Lung (tissue), 12 donors: ENCODE measurements around the gene MEIS2. TPM values are rescaled to one million over a fixed set of nuclear protein-coding genes. Genes with fewer than 3 reads are reported as not detected.

Source experiments
- ATAC-seq: fragments of 200-7000 bp; cut with Tn5 transposase; one replicate; pipeline ENCODE4 v1.9.1; 2020; ENCODE audit warnings: moderate number of reproducible peaks; ENCODE audit not compliant: insufficient read depth, low FRiP score
- DNase-seq, 3 donors: peaks; one replicate each; pipeline ENCODE4 v3.0.0-alpha.2; 2013 to 2017
- H3K27ac ChIP-seq, 2 donors: one replicate each; pipeline ENCODE4 v1.5.1; 2013; ENCODE audit warnings: mild to moderate bottlenecking in 2 of 2, moderate library complexity in 2 of 2, control low read depth in 1 of 2, inconsistent platforms in 1 of 2, low read depth in 1 of 2, low read length in 1 of 2
- H3K27me3 ChIP-seq, 3 donors: one replicate each; pipeline ENCODE4 v1.5.1; 2013; ENCODE audit warnings: low read length in 2 of 3; ENCODE audit not compliant: control insufficient read depth in 3 of 3, insufficient read depth in 3 of 3
- H3K36me3 ChIP-seq, 4 donors: one replicate each; pipeline ENCODE4 v1.5.1; 2013; ENCODE audit warnings: low read length in 4 of 4, mild to moderate bottlenecking in 1 of 4, moderate library complexity in 1 of 4; ENCODE audit not compliant: control insufficient read depth in 4 of 4, insufficient read depth in 4 of 4
- H3K4me1 ChIP-seq, 5 donors: one replicate each; pipeline ENCODE4 v1.5.1; 2013; ENCODE audit warnings: low read length in 5 of 5, mild to moderate bottlenecking in 2 of 5, moderate library complexity in 1 of 5; ENCODE audit not compliant: control insufficient read depth in 5 of 5, insufficient read depth in 5 of 5
- H3K4me3 ChIP-seq: one replicate; pipeline ENCODE4 v1.5.1; 2013; ENCODE audit warnings: mild to moderate bottlenecking, control low read depth, moderate library complexity
- H3K9ac ChIP-seq, 2 donors: one replicate each; pipeline ENCODE4 v1.5.1; 2013; ENCODE audit warnings: low read length in 2 of 2, control low read depth in 1 of 2; ENCODE audit not compliant: insufficient read depth in 1 of 2
- H3K9me3 ChIP-seq, 4 donors: one replicate each; pipeline ENCODE4 v1.5.1; 2013; ENCODE audit warnings: low read length in 3 of 4, mild to moderate bottlenecking in 1 of 4, moderate library complexity in 1 of 4; ENCODE audit not compliant: control insufficient read depth in 4 of 4, insufficient read depth in 3 of 4
- WGBS, 2 donors: extraction: QIAGEN DNeasy Blood & Tissue Kit; methylation state at CpG; one replicate each; pipeline ENCODE4 v1.1.7; 2013; 5-methylcytosine and 5-hydroxymethylcytosine counted together
- polyA plus RNA-seq, 2 donors: library from polyadenylated mRNA; stranded (reverse); fragments of 200-250 nt; gene quantifications; one replicate each; pipeline ENCODE4 v1.2.1, GENCODE V29; 2013
- total RNA-seq, 2 donors: library from RNA; depleted of rRNA in 1 of 2; stranded (reverse); fragments of >200 nt in 1 of 2; gene quantifications; one replicate each; pipeline ENCODE4 v1.2.1, GENCODE V29; 2014 to 2021
- TF ChIP-seq, protein P1 (sequence below): IDR thresholded peaks from 2 replicates; pipeline ENCODE4 v1.5.1; 2012; ENCODE audit warnings: mild to moderate bottlenecking; ENCODE audit errors: control extremely low read depth, extremely low read depth
- donor health status: control.
- donor health status: control.
- donor health status: Bipolar disorder and iron deficiency.
- donor health status: healthy.
- donor health status: DM: yes; HTN: yes; CAD: no.

The MEIS2 gene
- total and polyA plus RNA-seq, 4 donors: 5.6 to 47.5 (median 13.7) TPM

- ATAC-seq (no peak), DNase-seq (no peak)
- TF ChIP-seq, protein P1, sequence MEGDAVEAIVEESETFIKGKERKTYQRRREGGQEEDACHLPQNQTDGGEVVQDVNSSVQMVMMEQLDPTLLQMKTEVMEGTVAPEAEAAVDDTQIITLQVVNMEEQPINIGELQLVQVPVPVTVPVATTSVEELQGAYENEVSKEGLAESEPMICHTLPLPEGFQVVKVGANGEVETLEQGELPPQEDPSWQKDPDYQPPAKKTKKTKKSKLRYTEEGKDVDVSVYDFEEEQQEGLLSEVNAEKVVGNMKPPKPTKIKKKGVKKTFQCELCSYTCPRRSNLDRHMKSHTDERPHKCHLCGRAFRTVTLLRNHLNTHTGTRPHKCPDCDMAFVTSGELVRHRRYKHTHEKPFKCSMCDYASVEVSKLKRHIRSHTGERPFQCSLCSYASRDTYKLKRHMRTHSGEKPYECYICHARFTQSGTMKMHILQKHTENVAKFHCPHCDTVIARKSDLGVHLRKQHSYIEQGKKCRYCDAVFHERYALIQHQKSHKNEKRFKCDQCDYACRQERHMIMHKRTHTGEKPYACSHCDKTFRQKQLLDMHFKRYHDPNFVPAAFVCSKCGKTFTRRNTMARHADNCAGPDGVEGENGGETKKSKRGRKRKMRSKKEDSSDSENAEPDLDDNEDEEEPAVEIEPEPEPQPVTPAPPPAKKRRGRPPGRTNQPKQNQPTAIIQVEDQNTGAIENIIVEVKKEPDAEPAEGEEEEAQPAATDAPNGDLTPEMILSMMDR: no peak
- WGBS, 2 donors: 72 to 74% methylated on average over 3 of the region's 3 CpGs
- Histone ChIP-seq H3K9ac (no peak overlapping the region), H3K4me3 (no peak overlapping the region), H3K36me3 (no peaks in the 10 kb centered on the region), H3K9me3 (no peaks in the 10 kb centered on the region), H3K27me3 (no peaks in the 10 kb centered on the region), H3K4me1 (peaks cover 0 to 27% (median 4%) of the 10 kb centered on the region in 5 donors), H3K27ac (no peak overlapping the region)
Observed at GRCh38 chr15:36904715-36905114, 195.6 kb downstream of the MEIS2 start.

DNA sequence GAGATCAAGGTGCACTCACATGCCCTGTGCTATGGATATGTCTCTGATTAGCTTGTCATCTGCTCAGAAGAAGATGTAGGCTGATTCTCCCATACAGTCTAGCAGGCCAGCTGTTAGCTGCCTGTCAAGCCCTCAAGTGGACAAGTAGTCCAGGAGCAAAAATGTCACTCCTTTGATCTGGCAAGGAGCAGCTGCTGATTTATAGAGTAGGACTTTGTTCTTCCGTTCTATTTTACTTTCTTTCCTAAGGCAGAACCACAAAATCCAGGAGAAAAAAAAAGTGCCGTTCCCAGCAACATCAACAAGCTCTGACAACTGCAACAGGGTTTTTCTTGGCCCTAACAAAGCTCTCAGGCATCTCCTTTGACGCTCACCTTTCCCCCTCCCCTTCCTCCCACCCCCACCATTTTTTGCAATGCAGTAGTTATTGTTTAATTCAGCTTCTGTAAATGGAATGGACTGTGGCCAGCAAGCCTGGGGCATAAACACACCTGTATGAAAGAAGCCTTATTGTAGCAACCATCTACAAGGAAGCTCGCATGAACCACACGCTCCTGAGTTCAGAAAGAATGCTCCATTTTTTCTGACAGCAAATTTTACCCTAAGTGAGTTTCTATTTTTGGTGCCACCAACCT lies 196.3 kb downstream of the MEIS2 start:
- Histone ChIP-seq H3K4me1 (peaks cover 0 to 27% (median 4%) of the 10 kb centered on the region in 5 donors), H3K36me3 (no peaks in the 10 kb centered on the region), H3K9ac (no peak overlapping the region), H3K27ac (no peak overlapping the region), H3K4me3 (no peak overlapping the region), H3K9me3 (no peaks in the 10 kb centered on the region), H3K27me3 (no peaks in the 10 kb centered on the region)
- TF ChIP-seq, protein P1: no peak
- ATAC-seq: no peak
- no peak for DNase-seq
- WGBS, 2 donors: 62 to 67% methylated on average over 5 of the region's 5 CpGs

DNA sequence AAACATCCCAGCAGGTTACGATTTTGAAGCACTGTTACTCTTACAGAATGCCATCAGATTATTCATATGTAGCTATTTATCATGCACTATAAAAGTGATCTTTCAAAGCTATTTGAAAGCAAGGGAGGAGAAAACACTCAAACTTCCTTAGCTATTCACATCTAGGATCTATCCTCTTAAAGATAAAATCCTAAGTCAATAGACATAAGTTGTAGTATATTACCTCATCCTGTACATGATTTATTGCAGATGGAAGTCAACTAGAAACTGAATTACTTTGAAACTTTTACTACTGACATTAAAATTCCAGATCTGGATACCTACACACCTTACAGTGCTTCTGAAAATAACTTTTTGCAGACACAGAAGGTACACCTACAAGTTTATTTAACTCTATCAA lies 197.2 kb downstream of the MEIS2 start:
- ATAC-seq: no peak
- 65 to 83% methylated on average over 1 of the region's 1 CpG for WGBS, 2 donors

More for the DNA sequence above, 197.2 kb downstream of the MEIS2 start:
- Histone ChIP-seq H3K9me3 (no peaks in the 10 kb centered on the region), H3K27ac (no peak overlapping the region), H3K36me3 (no peaks in the 10 kb centered on the region), H3K4me1 (peaks cover 4 to 31% (median 4%) of the 10 kb centered on the region in 5 donors), H3K4me3 (no peak overlapping the region), H3K27me3 (no peaks in the 10 kb centered on the region), H3K9ac (no peak overlapping the region)
- TF ChIP-seq, protein P1: no peak
- no peak for DNase-seq
